ENCODE results near the gene C2CD2. TPM values are rescaled to one million over a fixed set of nuclear protein-coding genes. Genes with fewer than 3 reads are reported as not detected.

Gene C2CD2
- total and polyA plus RNA-seq, 3 experiments from 2014 or later, result 2.3 to 5.0 (median 4.3) TPM

DNA sequence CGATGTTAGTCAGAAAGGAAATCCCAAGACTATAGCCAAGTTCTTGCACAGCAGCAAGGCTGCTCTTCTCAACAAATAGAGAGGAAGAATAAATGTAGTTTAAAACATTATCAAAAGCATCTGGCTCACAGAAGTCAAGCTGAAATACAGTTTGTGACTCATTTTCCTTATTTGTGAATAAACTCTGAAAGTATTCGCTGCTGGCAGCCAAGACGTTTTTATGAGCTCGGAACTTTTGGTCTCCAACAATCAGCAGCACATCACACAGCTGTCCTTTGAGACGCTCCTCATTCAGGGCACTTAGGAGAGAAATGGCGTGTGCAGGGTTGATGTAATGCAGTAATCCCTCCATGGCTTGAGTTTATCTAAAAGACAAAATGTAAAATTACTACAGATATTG is 39.9 kb upstream of the C2CD2 start:
- no peak overlapping the region for H3K27ac ChIP-seq (ENCODE audit: low read depth, low read length)
- Mint-ChIP-seq H3K4me1 (no peaks in the 10 kb centered on the region), H3K36me3 (peaks cover 31 to 70% (median 36%) of the 10 kb centered on the region in 3 donors), H3K4me3 (no peak overlapping the region), H3K27ac (no peak overlapping the region), H3K9me3 (peaks cover 0 to 3% (median 0%) of the 10 kb centered on the region in 5 donors), H3K27me3 (no peaks in the 10 kb centered on the region)
- ChIA-PET POLR2A (no interaction called here), CTCF (no interaction called here)
- no peaks in the 10 kb centered on the region for H3K27me3 ChIP-seq (ENCODE audit: insufficient read depth, low read length, poor library complexity, severe bottlenecking)
- H3K4me3 ChIP-seq (ENCODE audit: low read length), result no peak overlapping the region
- H3K36me3 ChIP-seq (ENCODE audit: insufficient read depth, low read length), result peaks cover 25% of the 10 kb centered on the region
- no peaks in the 10 kb centered on the region for H3K9me3 ChIP-seq (ENCODE audit: low read length)
- H3K4me1 ChIP-seq (ENCODE audit: insufficient read depth, low read length), result no peaks in the 10 kb centered on the region
- DNase-seq, result no peak

DNA sequence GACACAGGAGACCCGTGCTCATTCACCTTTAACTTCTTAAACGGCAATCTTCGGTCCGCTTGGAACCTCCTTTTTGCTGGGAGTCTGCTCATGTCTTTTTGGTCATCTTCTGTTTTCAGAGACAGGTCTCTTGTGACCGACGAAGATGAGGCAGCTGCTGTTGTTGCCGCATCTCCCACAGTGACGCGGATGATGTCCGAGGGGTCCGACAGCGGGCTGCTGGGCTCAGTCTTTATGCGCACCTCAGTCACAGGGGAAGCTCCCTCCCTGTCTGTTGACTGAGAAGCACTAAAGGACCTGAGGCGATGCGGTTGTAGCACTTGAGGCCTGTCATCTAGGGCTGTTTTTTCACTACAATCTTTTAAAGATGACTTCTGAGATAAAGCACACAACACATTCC is 38.8 kb upstream of the C2CD2 start:
- no peak overlapping the region for H3K27ac Mint-ChIP-seq
- H3K36me3 ChIP-seq (ENCODE audit: insufficient read depth, low read length), result peaks cover 25% of the 10 kb centered on the region

DNA sequence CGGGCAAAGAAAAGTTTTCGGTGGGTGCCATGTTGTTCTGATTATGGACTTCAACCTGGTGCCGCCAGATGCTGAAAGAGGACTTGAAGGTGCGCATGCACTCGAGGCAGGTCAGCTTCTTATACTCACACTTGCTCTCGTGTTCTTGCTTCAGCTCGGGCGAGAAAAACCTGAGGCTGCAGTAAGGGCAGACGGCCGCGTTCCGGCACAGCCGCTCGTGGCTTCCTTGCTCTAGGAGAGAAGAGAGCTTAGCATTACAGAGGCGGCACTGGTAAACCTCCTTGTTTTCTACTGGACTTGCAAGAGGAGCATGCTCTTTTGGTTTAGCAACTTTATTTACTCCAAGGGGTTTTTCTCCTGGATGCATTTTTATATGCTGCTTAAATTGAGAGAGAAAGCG is 37.8 kb upstream of the C2CD2 start:
- H3K36me3 ChIP-seq (ENCODE audit: insufficient read depth, low read length), result peaks cover 25% of the 10 kb centered on the region
- H3K27ac ChIP-seq (ENCODE audit: low read depth, low read length), result no peak overlapping the region
- H3K4me1 ChIP-seq (ENCODE audit: insufficient read depth, low read length), result no peaks in the 10 kb centered on the region
- CTCF ChIA-PET, result interaction anchor here (2.1 kb wide), 1 partner anchor 116 kb away, joined by 5 read pairs; no protein-coding TSS in a partner anchor
- no peak overlapping the region for H3K4me3 ChIP-seq (ENCODE audit: low read length)
- no peak overlapping the region for H3K27ac Mint-ChIP-seq
- H3K27me3 ChIP-seq (ENCODE audit: insufficient read depth, low read length, poor library complexity, severe bottlenecking), result no peaks in the 10 kb centered on the region
- no peaks in the 10 kb centered on the region for H3K9me3 ChIP-seq (ENCODE audit: low read length)
- H3K36me3 Mint-ChIP-seq, result peaks cover 31 to 62% (median 34%) of the 10 kb centered on the region in 3 donors
- peaks cover 0 to 3% (median 0%) of the 10 kb centered on the region in 5 donors for H3K9me3 Mint-ChIP-seq
- POLR2A ChIA-PET, result no interaction called here
- DNase-seq, result no peak
- H3K4me3 Mint-ChIP-seq, result no peak overlapping the region
- no peaks in the 10 kb centered on the region for H3K4me1 Mint-ChIP-seq
- no peaks in the 10 kb centered on the region for H3K27me3 Mint-ChIP-seq

More for the DNA sequence above, 38.8 kb upstream of the C2CD2 start:
- no peaks in the 10 kb centered on the region for H3K9me3 ChIP-seq (ENCODE audit: low read length)
- no peaks in the 10 kb centered on the region for H3K27me3 ChIP-seq (ENCODE audit: insufficient read depth, low read length, poor library complexity, severe bottlenecking)
- Mint-ChIP-seq H3K4me3 (no peak overlapping the region), H3K27me3 (no peaks in the 10 kb centered on the region), H3K4me1 (no peaks in the 10 kb centered on the region), H3K9me3 (peaks cover 0 to 3% (median 0%) of the 10 kb centered on the region in 5 donors), H3K36me3 (peaks cover 31 to 64% (median 34%) of the 10 kb centered on the region in 3 donors)
- CTCF ChIA-PET, result interaction anchor here (2.1 kb wide), 1 partner anchor 115 kb away, joined by 5 read pairs; no protein-coding TSS in a partner anchor
- no peak overlapping the region for H3K4me3 ChIP-seq (ENCODE audit: low read length)
- no peak for DNase-seq
- POLR2A ChIA-PET, result no interaction called here
- no peak overlapping the region for H3K27ac ChIP-seq (ENCODE audit: low read depth, low read length)
- no peaks in the 10 kb centered on the region for H3K4me1 ChIP-seq (ENCODE audit: insufficient read depth, low read length)

DNA sequence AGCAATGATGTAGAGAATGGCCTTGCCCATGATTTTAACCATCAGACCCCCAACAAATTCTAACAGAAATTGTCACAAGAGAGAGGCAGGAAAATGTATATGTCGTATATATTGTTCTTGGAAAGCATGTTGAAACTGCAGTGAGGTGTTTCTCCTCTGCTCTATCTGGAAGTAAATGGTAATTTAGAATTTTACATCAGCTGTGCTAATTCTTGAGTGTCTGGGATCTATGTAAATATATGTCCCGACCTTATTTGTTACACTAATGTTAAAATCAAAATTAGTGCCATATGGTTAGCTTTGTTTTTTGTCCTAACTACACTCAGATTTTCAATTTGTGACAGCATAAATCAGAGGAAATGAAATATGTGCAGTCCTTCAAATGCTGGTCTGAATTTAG is 35.9 kb upstream of the C2CD2 start:
- Mint-ChIP-seq H3K27me3 (peaks cover 0 to 1% of the 10 kb centered on the region in 2 donors), H3K36me3 (peaks cover 22 to 43% (median 22%) of the 10 kb centered on the region in 3 donors), H3K27ac (no peak overlapping the region), H3K9me3 (no peaks in the 10 kb centered on the region), H3K4me1 (no peaks in the 10 kb centered on the region), H3K4me3 (no peak overlapping the region)
- H3K9me3 ChIP-seq (ENCODE audit: low read length), result no peaks in the 10 kb centered on the region
- ChIA-PET POLR2A (no interaction called here), CTCF (no interaction called here)
- no peak overlapping the region for H3K4me3 ChIP-seq (ENCODE audit: low read length)
- no peak for DNase-seq
- H3K4me1 ChIP-seq (ENCODE audit: insufficient read depth, low read length), result no peaks in the 10 kb centered on the region
- peaks cover 25% of the 10 kb centered on the region for H3K36me3 ChIP-seq (ENCODE audit: insufficient read depth, low read length)
- H3K27me3 ChIP-seq (ENCODE audit: insufficient read depth, low read length, poor library complexity, severe bottlenecking), result no peaks in the 10 kb centered on the region
- no peak overlapping the region for H3K27ac ChIP-seq (ENCODE audit: low read depth, low read length)

DNA sequence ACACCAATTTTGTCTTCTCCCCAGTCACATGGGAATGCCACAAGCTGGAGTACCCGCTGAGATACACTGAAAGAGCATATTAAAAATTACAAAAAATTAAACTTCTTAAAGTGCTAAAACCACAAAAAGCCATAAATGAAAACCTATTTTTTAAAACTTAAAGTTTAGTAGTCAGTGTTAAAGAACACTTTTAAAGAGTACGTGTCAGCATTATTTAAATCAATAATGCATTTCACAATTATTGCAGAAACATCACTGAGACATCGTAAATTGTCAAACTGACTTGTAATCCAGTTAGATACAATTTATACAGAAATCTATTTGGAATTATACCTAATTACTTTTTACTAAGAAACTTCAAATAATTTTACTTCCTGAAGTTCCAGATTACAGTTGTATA is 33.5 kb upstream of the C2CD2 start:
- H3K4me3 ChIP-seq (ENCODE audit: low read length), result no peak overlapping the region
- Mint-ChIP-seq H3K27ac (no peak overlapping the region), H3K9me3 (peaks cover 4 to 11% (median 9%) of the 10 kb centered on the region in 5 donors), H3K4me3 (no peak overlapping the region), H3K4me1 (no peaks in the 10 kb centered on the region), H3K36me3 (peaks cover 12 to 23% (median 14%) of the 10 kb centered on the region in 3 donors), H3K27me3 (peaks cover 1 to 3% of the 10 kb centered on the region in 2 donors)
- peaks cover 5% of the 10 kb centered on the region for H3K36me3 ChIP-seq (ENCODE audit: insufficient read depth, low read length)
- H3K9me3 ChIP-seq (ENCODE audit: low read length), result no peaks in the 10 kb centered on the region
- ChIA-PET CTCF (interaction anchor here (1.3 to 1.4 kb wide), 2 partner anchors 120 to 130 kb away, joined by 4 to 5 read pairs; no protein-coding TSS in a partner anchor), POLR2A (no interaction called here)
- no peaks in the 10 kb centered on the region for H3K4me1 ChIP-seq (ENCODE audit: insufficient read depth, low read length)
- no peak overlapping the region for H3K27ac ChIP-seq (ENCODE audit: low read depth, low read length)
- no peak for DNase-seq
- no peaks in the 10 kb centered on the region for H3K27me3 ChIP-seq (ENCODE audit: insufficient read depth, low read length, poor library complexity, severe bottlenecking)

DNA sequence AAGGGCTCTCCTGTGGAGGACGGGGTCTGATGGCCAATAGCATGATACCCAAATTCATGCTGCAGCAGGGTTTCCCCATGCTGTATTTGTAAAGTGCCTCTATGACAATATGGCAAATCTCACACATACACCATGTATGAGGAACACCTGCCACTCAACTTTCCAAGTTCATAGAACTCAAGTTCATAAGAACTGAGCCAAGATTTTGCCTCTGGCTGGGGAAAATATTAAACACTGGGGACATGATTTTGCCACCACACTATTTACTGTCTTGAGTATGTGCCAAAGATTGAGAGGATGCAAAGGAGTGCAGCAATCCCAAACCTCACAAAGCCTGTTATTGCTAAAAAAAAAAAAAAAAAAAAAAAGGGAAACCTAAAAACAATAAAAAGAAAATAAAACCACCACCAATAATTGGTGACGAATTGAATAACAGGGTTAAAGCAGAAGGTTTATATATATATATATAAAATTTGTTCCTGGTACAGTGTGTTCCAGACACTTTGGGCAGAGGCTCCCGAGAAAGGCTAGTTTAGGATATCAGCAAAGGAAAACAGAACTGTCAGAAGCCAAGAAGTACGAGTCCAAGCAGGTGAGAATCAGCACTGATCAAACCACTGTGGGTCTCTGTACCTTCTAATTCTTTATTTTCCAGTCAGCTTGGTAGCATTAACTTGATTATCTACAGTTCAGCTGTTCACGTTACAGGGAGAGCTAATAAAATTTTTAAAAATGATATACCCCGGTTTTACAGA is 32.0 kb upstream of the C2CD2 start:
- no peaks in the 10 kb centered on the region for H3K4me1 Mint-ChIP-seq
- H3K9me3 Mint-ChIP-seq, result peaks cover 4 to 13% (median 9%) of the 10 kb centered on the region in 5 donors
- Histone ChIP-seq H3K9me3 (ENCODE audit: low read length) (no peaks in the 10 kb centered on the region), H3K4me1 (ENCODE audit: insufficient read depth, low read length) (no peaks in the 10 kb centered on the region), H3K27me3 (ENCODE audit: insufficient read depth, low read length, poor library complexity, severe bottlenecking) (no peaks in the 10 kb centered on the region), H3K36me3 (ENCODE audit: insufficient read depth, low read length) (no peaks in the 10 kb centered on the region), H3K4me3 (ENCODE audit: low read length) (no peak overlapping the region), H3K27ac (ENCODE audit: low read depth, low read length) (no peak overlapping the region)
- ChIA-PET POLR2A (no interaction called here), CTCF (interaction anchor here (1.4 kb wide), 1 partner anchor 132 kb away, joined by 5 read pairs; no protein-coding TSS in a partner anchor)
- H3K27ac Mint-ChIP-seq, result no peak overlapping the region
- peaks cover 1 to 10% of the 10 kb centered on the region in 2 donors for H3K27me3 Mint-ChIP-seq
- no peak overlapping the region for H3K4me3 Mint-ChIP-seq
- DNase-seq, result no peak
- peaks cover 8 to 12% (median 8%) of the 10 kb centered on the region in 3 donors for H3K36me3 Mint-ChIP-seq

DNA sequence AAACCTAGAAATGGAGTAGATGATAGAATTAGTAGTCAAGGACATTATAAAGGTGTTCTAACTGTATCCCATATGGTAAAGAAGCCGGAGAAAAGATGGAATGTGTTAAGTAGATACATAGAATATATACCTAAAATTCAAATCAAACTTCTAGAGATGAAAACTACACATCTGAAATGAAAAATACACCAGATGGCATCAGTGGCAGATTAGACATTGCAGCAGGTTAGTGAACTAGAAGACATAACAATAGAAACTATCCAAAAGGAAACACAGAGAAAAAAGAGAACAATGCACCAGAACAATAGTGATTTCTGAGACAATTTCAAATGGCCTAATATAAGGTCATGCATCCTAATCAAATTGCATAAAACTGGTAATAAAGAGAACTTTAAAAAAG is 29.4 kb upstream of the C2CD2 start:
- Histone ChIP-seq H3K4me3 (ENCODE audit: low read length) (no peak overlapping the region), H3K9me3 (ENCODE audit: low read length) (peaks cover 5% of the 10 kb centered on the region), H3K36me3 (ENCODE audit: insufficient read depth, low read length) (no peaks in the 10 kb centered on the region), H3K27me3 (ENCODE audit: insufficient read depth, low read length, poor library complexity, severe bottlenecking) (no peaks in the 10 kb centered on the region), H3K27ac (ENCODE audit: low read depth, low read length) (no peak overlapping the region), H3K4me1 (ENCODE audit: insufficient read depth, low read length) (no peaks in the 10 kb centered on the region)
- ChIA-PET POLR2A (no interaction called here), CTCF (interaction anchor here (1.5 kb wide), 1 partner anchor 125 kb away, joined by 4 read pairs; no protein-coding TSS in a partner anchor)
- no peak overlapping the region for H3K4me3 Mint-ChIP-seq
- peak overlapping the region in 1 of 8 donors; percentile 16 for H3K27ac Mint-ChIP-seq
- H3K36me3 Mint-ChIP-seq, result peaks cover 0 to 17% (median 3%) of the 10 kb centered on the region in 3 donors
- peaks cover 9 to 19% of the 10 kb centered on the region in 2 donors for H3K27me3 Mint-ChIP-seq
- DNase-seq, result no peak
- H3K4me1 Mint-ChIP-seq, result no peaks in the 10 kb centered on the region
- peaks cover 12 to 20% (median 13%) of the 10 kb centered on the region in 5 donors for H3K9me3 Mint-ChIP-seq

DNA sequence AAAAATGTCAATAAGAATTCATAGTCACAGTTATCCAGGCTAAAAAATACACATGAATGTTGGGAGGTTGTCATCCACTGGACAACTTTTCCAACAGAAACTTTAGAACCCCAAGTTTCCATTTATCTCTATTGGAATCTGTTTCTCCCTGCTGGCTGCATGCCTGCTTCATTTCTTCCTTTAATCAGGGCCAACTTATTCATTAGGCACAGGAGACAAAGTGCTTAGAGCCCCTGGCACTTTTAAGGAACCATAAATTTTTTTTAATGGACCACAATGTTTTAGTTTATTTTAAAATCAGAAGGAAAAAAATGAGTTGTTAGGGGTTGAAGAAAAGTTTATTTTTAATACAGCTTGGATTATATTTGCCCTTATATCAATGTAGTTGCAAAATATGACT is 26.7 kb upstream of the C2CD2 start:
- Mint-ChIP-seq H3K4me3 (no peak overlapping the region), H3K27ac (no peak overlapping the region), H3K4me1 (no peaks in the 10 kb centered on the region), H3K27me3 (peaks cover 9 to 19% of the 10 kb centered on the region in 2 donors), H3K36me3 (peaks cover 0 to 17% (median 0%) of the 10 kb centered on the region in 3 donors), H3K9me3 (peaks cover 12 to 20% (median 13%) of the 10 kb centered on the region in 5 donors)
- H3K27ac ChIP-seq (ENCODE audit: low read depth, low read length), result no peak overlapping the region
- H3K4me1 ChIP-seq (ENCODE audit: insufficient read depth, low read length), result no peaks in the 10 kb centered on the region
- no peaks in the 10 kb centered on the region for H3K36me3 ChIP-seq (ENCODE audit: insufficient read depth, low read length)
- ChIA-PET CTCF (no interaction called here), POLR2A (no interaction called here)
- no peaks in the 10 kb centered on the region for H3K27me3 ChIP-seq (ENCODE audit: insufficient read depth, low read length, poor library complexity, severe bottlenecking)
- no peak for DNase-seq
- H3K4me3 ChIP-seq (ENCODE audit: low read length), result no peak overlapping the region
- peaks cover 5% of the 10 kb centered on the region for H3K9me3 ChIP-seq (ENCODE audit: low read length)

Measured in CD8-positive, alpha-beta memory T cell (primary cell).